ENCODE measurements around the gene THTPA.

DNA sequence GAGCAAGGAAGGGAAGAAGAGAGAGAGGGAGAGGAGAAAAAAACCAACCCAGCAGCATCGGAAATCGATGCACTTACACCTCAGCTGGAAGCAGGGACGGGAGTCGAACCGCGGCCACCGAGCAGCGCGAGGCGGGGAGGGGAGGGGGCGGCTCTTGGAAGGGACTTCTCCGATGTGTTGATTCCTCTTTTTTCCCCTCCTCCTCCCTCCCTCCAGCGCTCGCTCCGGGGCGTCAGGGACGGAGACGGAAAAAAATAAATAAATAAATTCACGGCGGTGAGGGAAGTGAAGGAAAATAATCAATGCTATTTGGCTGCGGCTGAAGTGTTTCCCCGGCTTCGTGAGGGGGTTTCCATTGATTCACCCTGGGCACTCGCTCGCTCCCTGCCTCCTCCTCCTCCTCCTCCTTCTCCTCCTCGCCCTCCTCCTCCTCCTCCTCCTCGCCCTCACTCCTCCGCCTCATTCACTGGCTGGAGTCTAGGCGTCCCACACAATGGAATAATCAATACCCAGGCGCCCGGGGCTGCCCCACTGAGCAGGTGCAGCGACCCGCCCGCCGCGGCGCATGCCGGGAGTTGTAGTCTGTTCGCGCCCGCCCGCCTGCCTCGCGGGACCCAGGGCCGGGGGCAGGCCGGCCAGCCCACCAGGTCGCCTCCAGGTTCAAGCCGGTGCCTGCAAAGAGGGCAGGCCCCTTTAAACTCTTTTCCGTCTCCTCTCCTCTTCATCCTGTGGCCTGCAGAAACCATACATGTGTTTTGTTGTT lies 4.6 kb upstream of the THTPA start, which contains the start of gene ZFHX2:
- TF ChIP-seq, protein P1, sequence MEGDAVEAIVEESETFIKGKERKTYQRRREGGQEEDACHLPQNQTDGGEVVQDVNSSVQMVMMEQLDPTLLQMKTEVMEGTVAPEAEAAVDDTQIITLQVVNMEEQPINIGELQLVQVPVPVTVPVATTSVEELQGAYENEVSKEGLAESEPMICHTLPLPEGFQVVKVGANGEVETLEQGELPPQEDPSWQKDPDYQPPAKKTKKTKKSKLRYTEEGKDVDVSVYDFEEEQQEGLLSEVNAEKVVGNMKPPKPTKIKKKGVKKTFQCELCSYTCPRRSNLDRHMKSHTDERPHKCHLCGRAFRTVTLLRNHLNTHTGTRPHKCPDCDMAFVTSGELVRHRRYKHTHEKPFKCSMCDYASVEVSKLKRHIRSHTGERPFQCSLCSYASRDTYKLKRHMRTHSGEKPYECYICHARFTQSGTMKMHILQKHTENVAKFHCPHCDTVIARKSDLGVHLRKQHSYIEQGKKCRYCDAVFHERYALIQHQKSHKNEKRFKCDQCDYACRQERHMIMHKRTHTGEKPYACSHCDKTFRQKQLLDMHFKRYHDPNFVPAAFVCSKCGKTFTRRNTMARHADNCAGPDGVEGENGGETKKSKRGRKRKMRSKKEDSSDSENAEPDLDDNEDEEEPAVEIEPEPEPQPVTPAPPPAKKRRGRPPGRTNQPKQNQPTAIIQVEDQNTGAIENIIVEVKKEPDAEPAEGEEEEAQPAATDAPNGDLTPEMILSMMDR (conservative IDR thresholded peaks at IDR 0.05; ENCODE audit: low read depth, low read length), result no peak
- TF ChIP-seq EZH2 (IDR thresholded peaks at IDR 0.05; ENCODE audit: borderline replicate concordance, low read depth, low read length, poor library complexity, severe bottlenecking), result no peak
